Natural killer cell (primary cell): Measurements from ENCODE around the gene NFIB. TPM values are rescaled to one million over a fixed set of nuclear protein-coding genes. Genes with fewer than 3 reads are reported as not detected.

Experiments
- ATAC-seq, 3 donors: fragments of 150-1000 bp in 2 of 3; fragments of 200-7000 bp in 1 of 3; cut with Tn5 transposase; 1 replicate in 1 of 3; 2 replicates in 2 of 3; pipeline ENCODE4 v1.10.0; 2021; ENCODE audit warnings: mild to moderate bottlenecking in 2 of 3, moderate library complexity in 2 of 3
- DNase-seq, 2 donors: peaks; one replicate each; pipeline versions ENCODE4 v3.0.0 to v3.0.0-alpha.2; 2013 to 2021; ENCODE audit warnings: mixed read lengths in 1 of 2
- H3K27ac ChIP-seq: one replicate; pipeline ENCODE4 v1.5.1; 2013; ENCODE audit warnings: mild to moderate bottlenecking, low read length
- H3K27me3 ChIP-seq: one replicate; pipeline ENCODE4 v1.6.1; 2013; ENCODE audit warnings: low read length; ENCODE audit not compliant: control insufficient read depth, insufficient read depth
- H3K36me3 ChIP-seq: one replicate; pipeline ENCODE4 v1.6.1; 2013; ENCODE audit warnings: low read length; ENCODE audit not compliant: control insufficient read depth, insufficient read depth
- H3K4me1 ChIP-seq: one replicate; pipeline ENCODE4 v1.6.1; 2013; ENCODE audit warnings: low read length; ENCODE audit not compliant: control insufficient read depth, insufficient read depth
- H3K4me3 ChIP-seq: one replicate; pipeline ENCODE4 v1.5.1; 2013; ENCODE audit warnings: low read length
- H3K9me3 ChIP-seq: one replicate; pipeline ENCODE4 v1.6.1; 2013; ENCODE audit warnings: low read length; ENCODE audit not compliant: control insufficient read depth, insufficient read depth
- H3K27ac Mint-ChIP-seq, 2 donors: one replicate each; pipeline ENCODE4 v1.8.0; 2022; ENCODE audit warnings: mild to moderate bottlenecking in 2 of 2, mixed read lengths in 2 of 2, moderate library complexity in 1 of 2
- H3K27me3 Mint-ChIP-seq, 2 donors: one replicate each; pipeline ENCODE4 v1.8.0; 2022; ENCODE audit warnings: low read depth in 2 of 2, mixed read lengths in 2 of 2
- H3K36me3 Mint-ChIP-seq: one replicate; pipeline ENCODE4 v1.8.0; 2022; ENCODE audit warnings: mixed read lengths
- H3K4me1 Mint-ChIP-seq, 2 donors: one replicate each; pipeline ENCODE4 v1.8.0; 2022; ENCODE audit warnings: mixed read lengths in 2 of 2
- H3K4me3 Mint-ChIP-seq: one replicate; pipeline ENCODE4 v1.8.0; 2022; ENCODE audit warnings: mild to moderate bottlenecking, moderate library complexity, mixed read lengths
- H3K9me3 Mint-ChIP-seq, 2 donors: one replicate each; pipeline ENCODE4 v1.8.0; 2022; ENCODE audit warnings: mixed read lengths in 2 of 2
- WGBS: methylation state at CpG from one replicate; pipeline ENCODE4 v1.1.7; 2013; ENCODE audit warnings: missing lambda C conversion rate; ENCODE audit not compliant: insufficient coverage; 5-methylcytosine and 5-hydroxymethylcytosine counted together
- intact Hi-C: fragments of 100-400 bp; cut with micrococcal nuclease; formaldehyde crosslinking; loops from one replicate; pipeline ENCODE4 v1.14.2; 2022
- total RNA-seq, 4 donors: library from RNA; stranded (reverse); fragments of 120-200 nt in 1 of 4; gene quantifications; one replicate each; pipeline versions ENCODE4 v1.2.3 to v1.2.4, GENCODE V29; 2013 to 2022
- TF ChIP-seq, protein P1 (sequence below): fragments of 200-600 bp; IDR thresholded peaks from one replicate; pipeline ENCODE4 v1.8.0; 2022; ENCODE audit warnings: antibody characterized with exemption

NFIB gene
- total RNA-seq, 3 donors from 2014 or later (not counting 1 experiment from before 2014, with no cell fraction given): 0.20 to 0.21 TPM; not detected in 1

DNA sequence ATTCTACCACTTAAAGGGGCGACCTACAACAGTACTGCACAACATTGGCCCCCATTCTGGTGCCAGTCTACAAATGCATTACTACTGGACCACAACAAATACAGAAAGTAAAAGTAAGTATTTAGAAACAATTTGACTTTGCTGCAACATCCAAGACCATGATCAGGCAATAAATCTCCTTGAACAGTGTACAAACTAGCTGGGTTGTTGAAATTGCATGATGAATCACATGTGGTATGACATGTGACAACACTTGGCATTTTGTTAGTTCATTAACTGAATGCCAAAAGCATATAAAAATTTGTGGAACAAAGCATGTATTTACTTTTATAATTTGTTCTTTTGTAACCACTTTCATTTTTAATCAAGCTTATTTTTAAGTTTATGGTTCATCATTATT is 270.5 kb downstream of the NFIB start:
- Mint-ChIP-seq H3K27ac (no peak overlapping the region), H3K4me3 (no peak overlapping the region), H3K27me3 (no peaks in the 10 kb centered on the region), H3K4me1 (no peaks in the 10 kb centered on the region), H3K36me3 (no peaks in the 10 kb centered on the region), H3K9me3 (peaks cover 5 to 13% of the 10 kb centered on the region in 2 donors)
- 89% methylated on average over 1 of the region's 1 CpG for WGBS
- Histone ChIP-seq H3K4me3 (no peak overlapping the region), H3K27ac (no peak overlapping the region), H3K36me3 (no peaks in the 10 kb centered on the region), H3K4me1 (no peaks in the 10 kb centered on the region), H3K27me3 (no peaks in the 10 kb centered on the region), H3K9me3 (no peaks in the 10 kb centered on the region)
- DNase-seq: no peak
- TF ChIP-seq, protein P1, sequence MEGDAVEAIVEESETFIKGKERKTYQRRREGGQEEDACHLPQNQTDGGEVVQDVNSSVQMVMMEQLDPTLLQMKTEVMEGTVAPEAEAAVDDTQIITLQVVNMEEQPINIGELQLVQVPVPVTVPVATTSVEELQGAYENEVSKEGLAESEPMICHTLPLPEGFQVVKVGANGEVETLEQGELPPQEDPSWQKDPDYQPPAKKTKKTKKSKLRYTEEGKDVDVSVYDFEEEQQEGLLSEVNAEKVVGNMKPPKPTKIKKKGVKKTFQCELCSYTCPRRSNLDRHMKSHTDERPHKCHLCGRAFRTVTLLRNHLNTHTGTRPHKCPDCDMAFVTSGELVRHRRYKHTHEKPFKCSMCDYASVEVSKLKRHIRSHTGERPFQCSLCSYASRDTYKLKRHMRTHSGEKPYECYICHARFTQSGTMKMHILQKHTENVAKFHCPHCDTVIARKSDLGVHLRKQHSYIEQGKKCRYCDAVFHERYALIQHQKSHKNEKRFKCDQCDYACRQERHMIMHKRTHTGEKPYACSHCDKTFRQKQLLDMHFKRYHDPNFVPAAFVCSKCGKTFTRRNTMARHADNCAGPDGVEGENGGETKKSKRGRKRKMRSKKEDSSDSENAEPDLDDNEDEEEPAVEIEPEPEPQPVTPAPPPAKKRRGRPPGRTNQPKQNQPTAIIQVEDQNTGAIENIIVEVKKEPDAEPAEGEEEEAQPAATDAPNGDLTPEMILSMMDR: no peak
- intact Hi-C loops: no loop called here
- no peak for ATAC-seq

DNA sequence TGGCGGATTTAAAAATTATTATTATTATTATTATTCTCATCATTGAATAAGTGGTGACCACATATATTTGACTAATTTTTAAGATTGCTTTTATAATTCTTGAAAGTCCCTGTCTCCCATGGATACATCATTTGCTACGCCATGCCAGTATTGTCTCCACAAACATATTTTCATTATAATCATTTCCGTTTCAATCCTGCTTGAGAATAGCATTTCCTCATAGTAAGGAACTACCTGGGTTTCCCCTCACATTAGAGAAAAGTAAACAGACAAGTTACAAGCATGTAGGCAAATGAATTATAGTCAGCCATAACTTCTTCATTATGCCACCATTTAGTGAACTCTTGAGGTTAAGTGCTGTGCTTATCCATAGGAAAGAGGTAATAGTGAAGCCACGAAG is 276.6 kb downstream of the NFIB start:
- Mint-ChIP-seq H3K27me3 (no peaks in the 10 kb centered on the region), H3K9me3 (peaks cover 10 to 11% of the 10 kb centered on the region in 2 donors), H3K4me3 (no peak overlapping the region), H3K27ac (no peak overlapping the region), H3K4me1 (no peaks in the 10 kb centered on the region), H3K36me3 (no peaks in the 10 kb centered on the region)
- H3K4me3 ChIP-seq: no peak overlapping the region
- no peaks in the 10 kb centered on the region for H3K9me3 ChIP-seq
- TF ChIP-seq, protein P1: no peak
- intact Hi-C loops: no loop called here
- H3K27me3 ChIP-seq: no peaks in the 10 kb centered on the region
- DNase-seq: no peak
- H3K4me1 ChIP-seq: no peaks in the 10 kb centered on the region
- no peak overlapping the region for H3K27ac ChIP-seq
- ATAC-seq: no peak
- H3K36me3 ChIP-seq: no peaks in the 10 kb centered on the region
- 84% methylated on average over 3 of the region's 4 CpGs for WGBS

DNA sequence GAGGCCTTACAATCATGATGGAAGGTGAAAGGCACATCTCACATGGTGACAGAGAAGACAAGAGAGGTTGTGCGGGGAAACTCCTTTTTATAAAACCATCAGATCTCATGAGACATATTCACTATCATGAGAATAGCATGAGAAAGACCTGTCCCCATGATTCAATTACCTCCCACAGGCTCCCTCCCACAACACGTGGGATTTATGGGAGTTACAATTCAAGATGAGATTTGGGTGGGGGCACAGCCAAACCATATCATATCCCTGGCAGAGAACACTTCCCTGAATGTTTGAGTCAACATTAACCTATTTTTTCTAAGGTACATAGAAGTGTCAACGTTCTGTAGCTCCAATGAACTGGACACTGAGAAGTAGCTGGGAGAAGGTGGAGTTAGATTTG is 280.9 kb downstream of the NFIB start:
- H3K27me3 Mint-ChIP-seq: no peaks in the 10 kb centered on the region
- no peaks in the 10 kb centered on the region for H3K9me3 ChIP-seq

More for the DNA sequence above, 280.9 kb downstream of the NFIB start:
- Mint-ChIP-seq H3K4me3 (no peak overlapping the region), H3K9me3 (peaks cover 4 to 7% of the 10 kb centered on the region in 2 donors), H3K36me3 (no peaks in the 10 kb centered on the region), H3K4me1 (no peaks in the 10 kb centered on the region), H3K27ac (no peak overlapping the region)
- no peak overlapping the region for H3K27ac ChIP-seq
- intact Hi-C loops: no loop called here
- no peaks in the 10 kb centered on the region for H3K27me3 ChIP-seq
- H3K4me3 ChIP-seq: no peak overlapping the region
- no peaks in the 10 kb centered on the region for H3K4me1 ChIP-seq
- TF ChIP-seq, protein P1: no peak
- no peak for ATAC-seq
- no peaks in the 10 kb centered on the region for H3K36me3 ChIP-seq
- no peak for DNase-seq
- 77% methylated on average over 2 of the region's 3 CpGs for WGBS
